K562 (cell line): ENCODE measurements around the gene IFITM2. TPM values are rescaled to one million over a fixed set of nuclear protein-coding genes. Genes with fewer than 3 reads are reported as not detected.
"Not testable (repeated sequence)": the region's sequence is repeated elsewhere in the genome, so short reads cannot be mapped to it uniquely, and the experiment has no call there.

Experiments used
- ATAC-seq: fragments of 200-7000 bp; cut with Tn5 transposase; 3 replicates; pipeline ENCODE4 v1.9.1; 2020; ENCODE audit warnings: moderate library complexity
- BruUV-seq: library from RNA; stranded (reverse); fragments of 400-500 nt; replicated peaks from 2 replicates; lab custom pipeline; 2021; lab: Mats Ljungman, UMichigan
- CTCF ChIA-PET: fragments of 300-600 bp; formaldehyde crosslinking; extraction: SDS; loops from one replicate; lab custom pipeline; 2021; ENCODE audit warnings: low intra/inter-chr PET ratio; lab: Yijun Ruan, JAX
- POLR2A ChIA-PET: fragments of 300-600, 350-650 bp; sonication (Branson Sonifier 250); formaldehyde crosslinking; extraction: SDS; loops from one replicate; lab custom pipeline; 2021; ENCODE audit warnings: antibody characterized with exemption, inconsistent platforms; lab: Yijun Ruan, JAX
- DNase-seq, 4 experiments: peaks; one replicate each; pipeline versions ENCODE4 v3.0.0 to v3.0.0-alpha.2; 2011 to 2018; ENCODE audit warnings: low spot score in 3 of 4, mixed read lengths in 3 of 4; ENCODE audit errors: extremely low read depth in 1 of 4
- FAIRE-seq: peaks from 2 replicates; lab custom pipeline; 2011; peaks lifted over from hg19 to GRCh38; lab: Jason Lieb, UNC
- H2AFZ ChIP-seq: 2 replicates; pipeline ENCODE4 v1.6.0; 2011; ENCODE audit warnings: low read depth, low read length, control low read depth, inconsistent platforms
- H3K27ac ChIP-seq: fragments of 200-600 bp; 3 replicates; pipeline ENCODE4 v1.8.0; 2011; ENCODE audit warnings: low read depth, mild to moderate bottlenecking, control low read depth, inconsistent platforms, low read length, moderate library complexity, mixed read lengths; ENCODE audit errors: extremely low read depth
- H3K27me3 ChIP-seq, 2 experiments: fragments of 300-600 bp in 1 of 2; 2 replicates in 1 of 2; 3 replicates in 1 of 2; pipeline versions ENCODE4 v1.6.0 to v1.8.0; 2011; ENCODE audit warnings: inconsistent platforms in 2 of 2, low read length in 2 of 2, mild to moderate bottlenecking in 1 of 2, mixed read lengths in 1 of 2, moderate library complexity in 1 of 2; ENCODE audit not compliant: control insufficient read depth in 2 of 2, insufficient read depth in 2 of 2
- H3K36me3 ChIP-seq: fragments of 300-600 bp; 3 replicates; pipeline ENCODE4 v1.8.0; 2011; ENCODE audit warnings: mild to moderate bottlenecking, low read length, inconsistent platforms; ENCODE audit not compliant: control insufficient read depth, insufficient read depth
- H3K4me1 ChIP-seq, 2 experiments: fragments of 200-600 bp in 1 of 2; replicated peaks in 1 of 2; 2 replicates in 1 of 2; 3 replicates in 1 of 2; pipeline versions ENCODE4 v1.5.1 to v1.8.0; 2011; ENCODE audit warnings: inconsistent platforms in 2 of 2, low read length in 2 of 2, mild to moderate bottlenecking in 1 of 2, mixed read lengths in 1 of 2, moderate library complexity in 1 of 2; ENCODE audit not compliant: control insufficient read depth in 2 of 2, insufficient read depth in 2 of 2
- H3K4me2 ChIP-seq: 2 replicates; pipeline ENCODE4 v1.6.1; 2011; ENCODE audit warnings: low read length, control low read depth, inconsistent platforms, mixed read lengths; ENCODE audit not compliant: insufficient read depth
- H3K4me3 ChIP-seq: fragments of 200-600 bp; sonication (generic), shearing (Covaris generic); 2 replicates; pipeline ENCODE4 v1.5.1; 2016; ENCODE audit warnings: control low read depth, inconsistent platforms
- H3K79me2 ChIP-seq: fragments of 200-600 bp; 3 replicates; pipeline ENCODE4 v1.8.0; 2011; ENCODE audit warnings: low read length, inconsistent platforms; ENCODE audit not compliant: control insufficient read depth, insufficient read depth
- H3K9ac ChIP-seq, 2 experiments: 2 replicates each; pipeline versions ENCODE4 v1.6.0 to v1.6.1; 2011; ENCODE audit warnings: low read depth in 2 of 2, low read length in 2 of 2, control low read depth in 1 of 2, inconsistent platforms in 1 of 2, mild to moderate bottlenecking in 1 of 2, mixed read lengths in 1 of 2; ENCODE audit not compliant: insufficient read depth in 1 of 2
- H3K9me1 ChIP-seq: one replicate; pipeline ENCODE4 v1.6.0; 2011; ENCODE audit warnings: inconsistent platforms, mild to moderate bottlenecking, low read length, moderate library complexity; ENCODE audit not compliant: control insufficient read depth, insufficient read depth
- H3K9me3 ChIP-seq: replicated peaks from 2 replicates; pipeline ENCODE4 v1.5.1; 2011; ENCODE audit warnings: low read depth, low read length, inconsistent platforms; ENCODE audit not compliant: control insufficient read depth, insufficient read depth
- H4K20me1 ChIP-seq: replicated peaks from 2 replicates; pipeline ENCODE4 v1.6.1; 2011; ENCODE audit warnings: low read length, inconsistent platforms, mixed read lengths; ENCODE audit not compliant: control insufficient read depth, insufficient read depth
- ATF1 ChIP-seq, 2 experiments: fragments of 450-650 bp in 1 of 2; IDR thresholded peaks; 2 replicates each; pipeline ENCODE4 v1.6.1; 2016; ENCODE audit warnings: missing compliant biosample characterization in 1 of 2, missing genetic modification characterization in 1 of 2
- ETV1 ChIP-seq: fragments of 450-650 bp; conservative IDR thresholded peaks from 2 replicates; pipeline ENCODE4 v1.6.1; 2016; ENCODE audit warnings: missing genetic modification characterization, control low read depth, low read depth, missing compliant biosample characterization
- FOXK2 ChIP-seq, 2 experiments: fragments of 450-650 bp; IDR thresholded peaks in 1 of 2; conservative IDR thresholded peaks in 1 of 2; 2 replicates each; pipeline ENCODE4 v1.6.1; 2016; ENCODE audit warnings: low read depth in 2 of 2, mild to moderate bottlenecking in 1 of 2
- GATA2 ChIP-seq: sonication (generic); formaldehyde crosslinking; IDR thresholded peaks from 2 replicates; pipeline ENCODE4 v1.4.0; 2020; ENCODE audit warnings: mild to moderate bottlenecking, missing genetic modification reagents
- HDAC1 ChIP-seq, 2 experiments: fragments of 450-650 bp; IDR thresholded peaks; 2 replicates each; pipeline ENCODE4 v1.6.1; 2016 to 2017; ENCODE audit warnings: inconsistent platforms in 1 of 2, mild to moderate bottlenecking in 1 of 2, moderate library complexity in 1 of 2
- LEF1 ChIP-seq: fragments of 450-650 bp; IDR thresholded peaks from 2 replicates; pipeline ENCODE4 v1.6.1; 2016; ENCODE audit warnings: mild to moderate bottlenecking
- MAFG ChIP-seq: fragments of 450-650 bp; conservative IDR thresholded peaks from 2 replicates; pipeline ENCODE4 v1.6.1; 2016; ENCODE audit warnings: missing genetic modification characterization, missing compliant biosample characterization
- MAFK ChIP-seq: IDR thresholded peaks from 2 replicates; pipeline ENCODE4 v1.6.1; 2011; ENCODE audit warnings: low read length, improper control_type of control experiment
- RBFOX2 ChIP-seq: fragments of 200-400 bp; formaldehyde crosslinking; IDR thresholded peaks from 2 replicates; pipeline ENCODE4 v1.6.1; 2017; ENCODE audit warnings: low read depth, mild to moderate bottlenecking, low read length, moderate library complexity
- TOE1 ChIP-seq, 2 experiments: fragments of 450-650 bp in 1 of 2; sonication (generic) in 1 of 2; formaldehyde crosslinking in 1 of 2; IDR thresholded peaks; 2 replicates each; pipeline versions ENCODE4 v1.7.1 to v1.8.0; 2016 to 2022; ENCODE audit warnings: borderline replicate concordance in 2 of 2, mild to moderate bottlenecking in 2 of 2, antibody characterized with exemption in 1 of 2, inconsistent platforms in 1 of 2, low read depth in 1 of 2, missing genetic modification reagents in 1 of 2, moderate library complexity in 1 of 2
- ZBTB7A ChIP-seq: IDR thresholded peaks from 2 replicates; pipeline ENCODE4 v1.6.1; 2011; ENCODE audit warnings: low read depth, mild to moderate bottlenecking, low read length, moderate library complexity, borderline replicate concordance; ENCODE audit not compliant: control insufficient read depth
- WGBS: fragments of 100-300 bp; shearing (Covaris generic); methylation state at CpG from one replicate; pipeline ENCODE4 v1.1.6; 2016; ENCODE audit warnings: low coverage, mixed read lengths; ENCODE audit not compliant: insufficient coverage; ENCODE audit errors: missing lambda C conversion rate; 5-methylcytosine and 5-hydroxymethylcytosine counted together
- in situ Hi-C: fragments of 300-500 bp; cut with MboI; formaldehyde crosslinking; loops from 4 replicates; pipeline ENCODE4 v1.15.0; 2018; ENCODE audit warnings: inconsistent platforms, mixed read lengths
- intact Hi-C: fragments of 100-400 bp; cut with micrococcal nuclease; formaldehyde crosslinking; loops from 2 replicates; pipeline ENCODE4 v1.14.2; 2022
- polyA plus RNA-seq, 8 experiments: library from polyadenylated mRNA; depleted of rRNA in 4 of 8; stranded (reverse) in 5 of 8; unstranded in 3 of 8; fragments of >200 nt; fragmentation: Nextera tagmentation in 2 of 8; fragmentation: Illumina TruSeq in 1 of 8; extraction: Ambion mirVana in 2 of 8; extraction: Trizol in 1 of 8; gene quantifications; 2 replicates each; pipeline versions ENCODE4 v1.2.1 to v1.2.3, GENCODE V29; 2011 to 2014; ENCODE audit warnings: inconsistent platforms in 1 of 8, missing spikeins in 1 of 8
- total RNA-seq, 7 experiments: library from RNA; depleted of rRNA in 6 of 7; stranded (reverse); fragments of >200 nt in 6 of 7; fragmentation: Illumina TruSeq in 2 of 7; extraction: Trizol in 2 of 7; gene quantifications; 2 replicates each; pipeline versions ENCODE4 v1.2.1 to v1.2.3, GENCODE V29; 2011 to 2021; ENCODE audit warnings: low replicate concordance in 1 of 7
- TF ChIP-seq, protein P1 (sequence below): sonication (generic); formaldehyde crosslinking; IDR thresholded peaks from 2 replicates; pipeline ENCODE4 v1.9.0; 2022; ENCODE audit warnings: mild to moderate bottlenecking, missing genetic modification reagents
- TF ChIP-seq, protein P2 (sequence below): fragments of 200-800 bp; sonication (Bioruptor generic); IDR thresholded peaks from 2 replicates; pipeline ENCODE4 v1.6.1; 2016; ENCODE audit warnings: missing genetic modification characterization, missing compliant biosample characterization

The IFITM2 gene
- total and polyA plus RNA-seq, 9 of the 15 experiments (the other 6 are each of a cell fraction or from before 2014, with no cell fraction given), result 52.8 to 4,872 (median 356) TPM

DNA sequence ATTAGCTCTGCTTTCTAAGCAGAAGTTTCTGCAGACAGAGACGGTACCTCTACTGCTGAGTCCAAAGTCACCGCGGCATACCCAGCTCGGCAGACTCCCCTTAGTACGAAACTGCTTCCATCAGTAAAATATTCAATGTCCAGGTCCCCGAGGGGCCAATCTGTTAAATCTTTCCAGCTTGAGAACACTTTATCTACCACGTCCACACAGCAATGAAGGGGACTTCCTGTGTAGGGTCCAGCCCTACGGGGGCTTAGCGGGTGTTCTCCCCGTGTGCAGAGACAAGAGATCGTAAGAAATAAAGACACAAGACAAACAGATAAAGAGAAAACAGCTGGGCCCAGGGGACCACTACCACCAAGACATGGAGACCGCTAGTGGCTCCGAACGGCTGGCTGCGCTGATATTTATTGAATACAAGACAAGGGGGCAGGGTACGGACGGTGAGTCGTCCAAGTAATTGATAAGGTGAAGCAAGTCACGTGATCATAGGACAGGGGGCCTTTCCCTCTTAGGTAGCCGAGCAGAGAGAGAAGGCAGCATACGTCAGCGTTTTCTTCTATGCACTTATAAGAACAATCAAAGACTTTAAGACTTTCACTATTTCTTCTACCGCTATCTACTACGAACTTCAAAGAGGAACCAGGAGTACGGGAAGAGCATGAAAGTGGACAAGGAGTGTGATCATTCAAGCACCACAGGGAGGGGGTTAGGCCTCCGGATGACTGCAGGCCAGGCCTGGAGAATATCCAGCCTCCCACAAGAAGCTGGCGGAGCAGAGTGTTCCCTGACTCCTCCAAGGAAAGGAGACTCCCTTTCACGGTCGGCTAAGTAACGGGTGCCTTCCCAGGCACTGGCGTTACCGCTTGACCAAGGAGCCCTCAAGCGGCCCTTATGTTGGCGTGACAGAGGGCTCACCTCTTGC lies 17.2 kb downstream of the IFITM2 start:
- H3K4me1 ChIP-seq, result peaks cover 43 to 55% of the 10 kb centered on the region in 2 experiments
- BruUV-seq; H3K27me3 ChIP-seq; H4K20me1 ChIP-seq; H3K9me1 ChIP-seq; in situ Hi-C loops; CTCF ChIA-PET; intact Hi-C loops; H3K36me3 ChIP-seq; H3K9me3 ChIP-seq; TF ChIP-seq ATF1 (CRISPR knock-in tag; IDR thresholded peaks at IDR 0.05); TOE1 (CRISPR knock-in tag; IDR thresholded peaks at IDR 0.05; ENCODE audit: borderline replicate concordance, low read depth): not testable (repeated sequence)
- H2AFZ ChIP-seq, result peak overlapping the region; percentile 86
- H3K4me2 ChIP-seq, result peak overlapping the region; percentile 77
- H3K9ac ChIP-seq, result peak overlapping the region; percentile 15 to 61; a peak in 3 of 4 replicates
- peak; percentile 7; the same call in 2 of the 3 replicates for ATAC-seq
- peaks cover 39% of the 10 kb centered on the region for H3K79me2 ChIP-seq
- H3K4me3 ChIP-seq, result peak overlapping the region; percentile 28; the same call in 1 of the 2 replicates
- DNase-seq, result peak in 3 of 4 experiments; percentile 47 to 86 (median 49)
- POLR2A ChIA-PET, result interaction anchor here (0.6 to 1.5 kb wide), 8 partner anchors 8 to 136 kb away, joined by 3 to 7 read pairs (median 3); no protein-coding TSS in a partner anchor
- 1% methylated on average over 26 of the region's 34 CpGs for WGBS
- peak; percentile 49 for FAIRE-seq
- H3K27ac ChIP-seq, result peak overlapping the region; percentile 88
- TF ChIP-seq ATF1 (tag; IDR thresholded peaks at IDR 0.05) (peak; percentile 59), FOXK2 (conservative IDR thresholded peaks at IDR 0.05 in 1 of 2, IDR thresholded peaks at IDR 0.05 in 1 of 2; ENCODE audit: low read depth in 2 of 2) (peak in 1 of 2 experiments; percentile 56; a peak in 2 of 4 replicates), GATA2 (CRISPR knock-in tag) (peak; percentile 43; the same call in 1 of the 2 replicates), MAFK (peak; percentile 68), RBFOX2 (peak; percentile 39; the same call in 1 of the 2 replicates), TOE1 (IDR thresholded peaks at IDR 0.05; ENCODE audit: borderline replicate concordance) (peak; percentile 99), MAFG (peak; percentile 57), HDAC1 (IDR thresholded peaks at IDR 0.05) (0 out of 4 replicates have a peak, but pooled peaks of 1 of the 2 experiments have one; percentile 33), ZBTB7A (peak; percentile 81), LEF1 (0 out of 2 replicates have a peak, but pooled peaks have one; percentile 65), ETV1 (0 out of 2 replicates have a peak, but pooled peaks have one; percentile 14)
- TF ChIP-seq, protein P1, sequence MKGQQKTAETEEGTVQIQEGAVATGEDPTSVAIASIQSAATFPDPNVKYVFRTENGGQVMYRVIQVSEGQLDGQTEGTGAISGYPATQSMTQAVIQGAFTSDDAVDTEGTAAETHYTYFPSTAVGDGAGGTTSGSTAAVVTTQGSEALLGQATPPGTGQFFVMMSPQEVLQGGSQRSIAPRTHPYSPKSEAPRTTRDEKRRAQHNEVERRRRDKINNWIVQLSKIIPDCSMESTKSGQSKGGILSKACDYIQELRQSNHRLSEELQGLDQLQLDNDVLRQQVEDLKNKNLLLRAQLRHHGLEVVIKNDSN (CRISPR knock-in tag), result peak; percentile 88
- TF ChIP-seq, protein P2, sequence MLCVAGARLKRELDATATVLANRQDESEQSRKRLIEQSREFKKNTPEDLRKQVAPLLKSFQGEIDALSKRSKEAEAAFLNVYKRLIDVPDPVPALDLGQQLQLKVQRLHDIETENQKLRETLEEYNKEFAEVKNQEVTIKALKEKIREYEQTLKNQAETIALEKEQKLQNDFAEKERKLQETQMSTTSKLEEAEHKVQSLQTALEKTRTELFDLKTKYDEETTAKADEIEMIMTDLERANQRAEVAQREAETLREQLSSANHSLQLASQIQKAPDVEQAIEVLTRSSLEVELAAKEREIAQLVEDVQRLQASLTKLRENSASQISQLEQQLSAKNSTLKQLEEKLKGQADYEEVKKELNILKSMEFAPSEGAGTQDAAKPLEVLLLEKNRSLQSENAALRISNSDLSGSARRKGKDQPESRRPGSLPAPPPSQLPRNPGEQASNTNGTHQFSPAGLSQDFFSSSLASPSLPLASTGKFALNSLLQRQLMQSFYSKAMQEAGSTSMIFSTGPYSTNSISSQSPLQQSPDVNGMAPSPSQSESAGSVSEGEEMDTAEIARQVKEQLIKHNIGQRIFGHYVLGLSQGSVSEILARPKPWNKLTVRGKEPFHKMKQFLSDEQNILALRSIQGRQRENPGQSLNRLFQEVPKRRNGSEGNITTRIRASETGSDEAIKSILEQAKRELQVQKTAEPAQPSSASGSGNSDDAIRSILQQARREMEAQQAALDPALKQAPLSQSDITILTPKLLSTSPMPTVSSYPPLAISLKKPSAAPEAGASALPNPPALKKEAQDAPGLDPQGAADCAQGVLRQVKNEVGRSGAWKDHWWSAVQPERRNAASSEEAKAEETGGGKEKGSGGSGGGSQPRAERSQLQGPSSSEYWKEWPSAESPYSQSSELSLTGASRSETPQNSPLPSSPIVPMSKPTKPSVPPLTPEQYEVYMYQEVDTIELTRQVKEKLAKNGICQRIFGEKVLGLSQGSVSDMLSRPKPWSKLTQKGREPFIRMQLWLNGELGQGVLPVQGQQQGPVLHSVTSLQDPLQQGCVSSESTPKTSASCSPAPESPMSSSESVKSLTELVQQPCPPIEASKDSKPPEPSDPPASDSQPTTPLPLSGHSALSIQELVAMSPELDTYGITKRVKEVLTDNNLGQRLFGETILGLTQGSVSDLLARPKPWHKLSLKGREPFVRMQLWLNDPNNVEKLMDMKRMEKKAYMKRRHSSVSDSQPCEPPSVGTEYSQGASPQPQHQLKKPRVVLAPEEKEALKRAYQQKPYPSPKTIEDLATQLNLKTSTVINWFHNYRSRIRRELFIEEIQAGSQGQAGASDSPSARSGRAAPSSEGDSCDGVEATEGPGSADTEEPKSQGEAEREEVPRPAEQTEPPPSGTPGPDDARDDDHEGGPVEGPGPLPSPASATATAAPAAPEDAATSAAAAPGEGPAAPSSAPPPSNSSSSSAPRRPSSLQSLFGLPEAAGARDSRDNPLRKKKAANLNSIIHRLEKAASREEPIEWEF (CRISPR knock-in tag), result peak; percentile 84
